Mesendoderm (in vitro differentiated cells): ENCODE measurements around the gene ANKMY1.

Experiments
- DNase-seq: peaks from one replicate; pipeline ENCODE4 v3.0.0; 2013
- H2AK5ac ChIP-seq: 2 replicates; pipeline ENCODE4 v1.6.1; 2013; ENCODE audit warnings: low read length, inconsistent platforms
- H2BK120ac ChIP-seq: 2 replicates; pipeline ENCODE4 v1.6.1; 2013; ENCODE audit warnings: low read depth, mild to moderate bottlenecking, low read length, moderate library complexity, mixed read lengths
- H2BK15ac ChIP-seq: replicated peaks from 2 replicates; pipeline ENCODE4 v1.6.1; 2013; ENCODE audit warnings: low read depth, mild to moderate bottlenecking, moderate library complexity
- H2BK5ac ChIP-seq: 2 replicates; pipeline ENCODE4 v1.6.1; 2013; ENCODE audit warnings: low read length, inconsistent platforms
- H3K18ac ChIP-seq: 2 replicates; pipeline ENCODE4 v1.6.1; 2013; ENCODE audit warnings: mild to moderate bottlenecking, low read length, mixed read lengths
- H3K23ac ChIP-seq: one replicate; pipeline ENCODE4 v1.6.1; 2013; ENCODE audit warnings: low read length
- H3K27ac ChIP-seq: 2 replicates; pipeline ENCODE4 v1.5.1; 2013; ENCODE audit warnings: low read depth, mild to moderate bottlenecking, inconsistent platforms, low read length, moderate library complexity
- H3K27me3 ChIP-seq: 2 replicates; pipeline ENCODE4 v1.6.1; 2013; ENCODE audit warnings: low read length, control low read depth, mild to moderate bottlenecking, inconsistent platforms; ENCODE audit not compliant: insufficient read depth, poor library complexity
- H3K36me3 ChIP-seq: 2 replicates; pipeline ENCODE4 v1.6.1; 2013; ENCODE audit warnings: low read length, inconsistent platforms; ENCODE audit not compliant: control insufficient read depth, insufficient read depth
- H3K4ac ChIP-seq: one replicate; pipeline ENCODE4 v1.6.1; 2013; ENCODE audit warnings: low read depth, mild to moderate bottlenecking, low read length, moderate library complexity
- H3K4me1 ChIP-seq: 2 replicates; pipeline ENCODE4 v1.6.1; 2013; ENCODE audit warnings: low read depth, low read length, inconsistent platforms; ENCODE audit not compliant: control insufficient read depth
- H3K4me2 ChIP-seq: 2 replicates; pipeline ENCODE4 v1.6.1; 2013; ENCODE audit warnings: low read length
- H3K4me3 ChIP-seq: 2 replicates; pipeline ENCODE4 v1.5.1; 2013; ENCODE audit warnings: mild to moderate bottlenecking, low read length
- H3K56ac ChIP-seq: one replicate; pipeline ENCODE4 v1.6.1; 2013; ENCODE audit warnings: low read length
- H3K79me1 ChIP-seq: 2 replicates; pipeline ENCODE4 v1.6.1; 2013; ENCODE audit warnings: low read length, inconsistent platforms
- H3K79me2 ChIP-seq: 2 replicates; pipeline ENCODE4 v1.6.1; 2013; ENCODE audit warnings: mild to moderate bottlenecking, low read length; ENCODE audit not compliant: control insufficient read depth, insufficient read depth
- H3K9ac ChIP-seq: 2 replicates; pipeline ENCODE4 v1.6.1; 2013; ENCODE audit warnings: low read length, inconsistent platforms
- H4K5ac ChIP-seq: one replicate; pipeline ENCODE4 v1.6.1; 2013; ENCODE audit warnings: low read length
- H4K8ac ChIP-seq: one replicate; pipeline ENCODE4 v1.6.1; 2013; ENCODE audit warnings: low read depth, mild to moderate bottlenecking, control low read depth, low read length, moderate library complexity
- WGBS: extraction: QIAGEN DNeasy Blood & Tissue Kit; methylation state at CpG from one replicate; pipeline ENCODE4 v1.1.7; 2013; ENCODE audit warnings: low lambda C conversion rate, missing lambda C conversion rate; ENCODE audit not compliant: insufficient coverage; ENCODE audit errors: extremely low coverage; 5-methylcytosine and 5-hydroxymethylcytosine counted together

ANKMY1 gene

GRCh38 chr2:240507060-240507777, 50.6 kb downstream of the ANKMY1 start:
- H3K23ac ChIP-seq: no peak overlapping the region
- H3K4me1 ChIP-seq: no peaks in the 10 kb centered on the region
- no peak overlapping the region for H3K18ac ChIP-seq
- H4K5ac ChIP-seq: no peak overlapping the region
- H3K4ac ChIP-seq: no peak overlapping the region
- H3K27me3 ChIP-seq: no peaks in the 10 kb centered on the region
- no peak overlapping the region for H3K9ac ChIP-seq
- no peaks in the 10 kb centered on the region for H3K79me2 ChIP-seq
- H3K79me1 ChIP-seq: no peaks in the 10 kb centered on the region
- DNase-seq: no peak
- no peak overlapping the region for H3K4me3 ChIP-seq
- H3K27ac ChIP-seq: no peak overlapping the region
- no peak overlapping the region for H3K4me2 ChIP-seq
- H2BK120ac ChIP-seq: no peak overlapping the region
- no peaks in the 10 kb centered on the region for H3K36me3 ChIP-seq
- no peak overlapping the region for H3K56ac ChIP-seq
- H2BK15ac ChIP-seq: no peak overlapping the region
- no peak overlapping the region for H2BK5ac ChIP-seq
- H4K8ac ChIP-seq: no peak overlapping the region
- no CpG with 5 or more reads among the region's 6 CpGs for WGBS
- H2AK5ac ChIP-seq: no peak overlapping the region

GRCh38 chr2:240506406-240507059, 51.3 kb downstream of the ANKMY1 start:
- Histone ChIP-seq H3K4me3 (no peak overlapping the region), H3K27ac (no peak overlapping the region), H2BK5ac (no peak overlapping the region), H2BK15ac (no peak overlapping the region), H3K36me3 (no peaks in the 10 kb centered on the region), H3K23ac (no peak overlapping the region), H2AK5ac (no peak overlapping the region), H3K79me2 (no peaks in the 10 kb centered on the region), H3K4me1 (no peaks in the 10 kb centered on the region), H3K9ac (no peak overlapping the region), H2BK120ac (no peak overlapping the region), H3K18ac (no peak overlapping the region), H3K27me3 (no peaks in the 10 kb centered on the region), H4K5ac (no peak overlapping the region), H3K4me2 (no peak overlapping the region), H3K79me1 (no peaks in the 10 kb centered on the region), H4K8ac (no peak overlapping the region), H3K56ac (no peak overlapping the region), H3K4ac (no peak overlapping the region)
- no CpG with 5 or more reads among the region's 17 CpGs for WGBS
- DNase-seq: no peak

- H3K18ac ChIP-seq: no peak overlapping the region
- no peak for DNase-seq
These were observed 51.9 kb downstream of the ANKMY1 start for GRCh38 chr2:240505910-240506309.

GRCh38 chr2:240503848-240504247, 53.9 kb downstream of the ANKMY1 start:
- H3K27me3 ChIP-seq: no peaks in the 10 kb centered on the region
- no peak overlapping the region for H3K18ac ChIP-seq
- H2BK15ac ChIP-seq: no peak overlapping the region
- no peak overlapping the region for H3K4me3 ChIP-seq
- H3K79me2 ChIP-seq: no peaks in the 10 kb centered on the region
- no peak overlapping the region for H3K23ac ChIP-seq
- no peak overlapping the region for H3K4me2 ChIP-seq
- H4K5ac ChIP-seq: no peak overlapping the region
- no peak overlapping the region for H3K27ac ChIP-seq
- no CpG with 5 or more reads among the region's 7 CpGs for WGBS
- H3K36me3 ChIP-seq: no peaks in the 10 kb centered on the region
- no peak overlapping the region for H2AK5ac ChIP-seq
- no peaks in the 10 kb centered on the region for H3K79me1 ChIP-seq
- H3K9ac ChIP-seq: no peak overlapping the region
- no peaks in the 10 kb centered on the region for H3K4me1 ChIP-seq
- H2BK5ac ChIP-seq: no peak overlapping the region
- H4K8ac ChIP-seq: no peak overlapping the region
- DNase-seq: no peak
- no peak overlapping the region for H3K4ac ChIP-seq
- no peak overlapping the region for H2BK120ac ChIP-seq
- H3K56ac ChIP-seq: no peak overlapping the region

More at GRCh38 chr2:240505910-240506309, 51.9 kb downstream of the ANKMY1 start:
- H2BK5ac ChIP-seq: no peak overlapping the region
- no peak overlapping the region for H3K23ac ChIP-seq
- no peak overlapping the region for H4K5ac ChIP-seq
- H3K27ac ChIP-seq: no peak overlapping the region
- H3K56ac ChIP-seq: no peak overlapping the region
- H2BK120ac ChIP-seq: no peak overlapping the region
- no peak overlapping the region for H2BK15ac ChIP-seq
- no peak overlapping the region for H3K4me3 ChIP-seq
- no peak overlapping the region for H3K9ac ChIP-seq
- no peak overlapping the region for H4K8ac ChIP-seq
- H3K36me3 ChIP-seq: no peaks in the 10 kb centered on the region
- no peaks in the 10 kb centered on the region for H3K27me3 ChIP-seq
- WGBS: no CpG with 5 or more reads among the region's 14 CpGs
- no peaks in the 10 kb centered on the region for H3K79me2 ChIP-seq
- no peaks in the 10 kb centered on the region for H3K4me1 ChIP-seq
- H2AK5ac ChIP-seq: no peak overlapping the region
- no peak overlapping the region for H3K4ac ChIP-seq
- no peak overlapping the region for H3K4me2 ChIP-seq
- no peaks in the 10 kb centered on the region for H3K79me1 ChIP-seq

GRCh38 chr2:240503375-240503774, 54.4 kb downstream of the ANKMY1 start:
- no peak overlapping the region for H4K8ac ChIP-seq
- H3K56ac ChIP-seq: no peak overlapping the region
- H2AK5ac ChIP-seq: no peak overlapping the region
- no peak overlapping the region for H2BK120ac ChIP-seq
- no peak overlapping the region for H3K4me3 ChIP-seq
- H3K79me2 ChIP-seq: no peaks in the 10 kb centered on the region
- H3K4me2 ChIP-seq: no peak overlapping the region
- no peak overlapping the region for H2BK5ac ChIP-seq
- no peak overlapping the region for H3K23ac ChIP-seq
- no peak overlapping the region for H3K27ac ChIP-seq
- H2BK15ac ChIP-seq: no peak overlapping the region
- no peak for DNase-seq
- H3K4me1 ChIP-seq: no peaks in the 10 kb centered on the region
- WGBS: no CpG with 5 or more reads among the region's 9 CpGs
- no peak overlapping the region for H3K18ac ChIP-seq
- H4K5ac ChIP-seq: no peak overlapping the region
- no peak overlapping the region for H3K9ac ChIP-seq
- H3K79me1 ChIP-seq: no peaks in the 10 kb centered on the region
- no peaks in the 10 kb centered on the region for H3K36me3 ChIP-seq
- H3K4ac ChIP-seq: no peak overlapping the region
- H3K27me3 ChIP-seq: no peaks in the 10 kb centered on the region
